G401 (cell line): Measurements from ENCODE around the gene MAP4K3. TPM values are rescaled to one million over a fixed set of nuclear protein-coding genes. Genes with fewer than 3 reads are reported as not detected.
A peak's percentile ranks its signal among the peaks of the same experiment; 100 is the strongest.
"Not testable (repeated sequence)": the region's sequence is repeated elsewhere in the genome, so short reads cannot be mapped to it uniquely, and the experiment has no call there.

Experiments
- DNase-seq: peaks from one replicate; pipeline ENCODE4 v3.0.0-alpha.2; 2015; ENCODE audit warnings: low spot score
- in situ Hi-C: cut with HindIII; loops from 2 replicates; pipeline ENCODE4 v1.10.0; 2016; ENCODE audit warnings: low sequenced_read_pairs, mixed read lengths
- total RNA-seq: library from RNA; depleted of rRNA; stranded (reverse); fragments of >200 nt; shearing (Covaris generic); gene quantifications from 2 replicates; pipeline ENCODE4 v1.2.3, GENCODE V29; 2014

MAP4K3 gene
- total RNA-seq, 1 experiment from 2014 or later, result 49.5 TPM

- in situ Hi-C loops, result no loop called here
- DNase-seq, result no peak
Observed at GRCh38 chr2:39266139-39266805, 170.8 kb downstream of the MAP4K3 start.

- in situ Hi-C loops, result no loop called here
Observed at GRCh38 chr2:39265315-39265714, 171.8 kb downstream of the MAP4K3 start.

GRCh38 chr2:39264733-39265132, 172.4 kb downstream of the MAP4K3 start:
- DNase-seq, result no peak
- in situ Hi-C loops, result no loop called here

More at GRCh38 chr2:39265315-39265714, 171.8 kb downstream of the MAP4K3 start:
- DNase-seq, result no peak

DNA sequence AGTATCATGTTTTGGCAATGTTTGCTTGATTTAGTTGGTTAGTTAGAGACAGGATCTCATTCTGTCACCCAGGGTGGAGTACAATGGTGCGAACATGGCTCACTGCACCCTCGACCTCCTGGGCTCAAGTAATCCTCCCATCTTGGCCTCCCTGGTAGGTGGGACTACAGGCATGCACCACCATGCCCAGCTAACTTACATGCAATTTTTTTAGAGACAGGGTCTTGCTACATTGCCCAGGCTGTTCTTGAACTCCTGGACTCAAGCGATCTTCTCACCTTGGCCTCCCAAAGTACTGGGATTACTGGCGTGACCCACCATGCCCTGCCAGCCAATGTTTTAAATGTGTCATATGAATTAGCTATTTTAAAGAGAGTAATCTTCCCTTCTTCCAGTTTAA, 177.0 kb downstream of the MAP4K3 start:
- DNase-seq, result no peak

GRCh38 chr2:39256040-39256439, 181.0 kb downstream of the MAP4K3 start:
- in situ Hi-C loops, result no loop called here
- DNase-seq, result no peak

More for the DNA sequence above, 177.0 kb downstream of the MAP4K3 start:
- in situ Hi-C loops, result no loop called here

- in situ Hi-C loops, result no loop called here
Observed at GRCh38 chr2:39252888-39253518, 184.1 kb downstream of the MAP4K3 start.

DNA sequence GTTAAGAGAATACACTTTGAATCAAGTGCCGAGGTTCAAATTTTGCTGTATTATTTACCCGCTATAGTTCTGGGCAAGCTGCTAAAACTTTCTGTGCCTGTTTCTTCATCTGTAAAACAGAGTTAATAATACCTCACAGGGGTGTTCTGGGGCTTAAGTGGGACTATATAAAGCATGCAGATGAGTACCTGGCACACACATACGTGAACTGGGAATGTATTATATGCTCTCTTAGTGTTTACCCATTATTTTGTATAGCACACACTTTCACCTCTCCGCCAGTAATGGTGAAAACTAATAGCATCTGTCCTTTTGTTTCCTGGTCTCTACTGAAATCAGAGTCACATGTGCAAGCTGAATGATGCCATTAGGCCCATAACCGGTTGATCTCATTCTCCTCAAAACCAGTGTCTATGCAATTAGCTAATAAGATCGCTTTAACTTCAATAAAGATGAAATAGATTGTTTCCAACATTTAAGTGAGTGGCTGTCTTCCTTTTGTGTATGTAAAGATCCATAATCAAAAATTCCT, 189.5 kb downstream of the MAP4K3 start:
- in situ Hi-C loops, result no loop called here
- no peak for DNase-seq

More at GRCh38 chr2:39252888-39253518, 184.1 kb downstream of the MAP4K3 start:
- no peak for DNase-seq

GRCh38 chr2:39246382-39246980, 190.6 kb downstream of the MAP4K3 start:
- in situ Hi-C loops, result no loop called here
- DNase-seq, result no peak

GRCh38 chr2:39244963-39245625, 192.0 kb downstream of the MAP4K3 start:
- in situ Hi-C loops, DNase-seq: not testable (repeated sequence)

DNA sequence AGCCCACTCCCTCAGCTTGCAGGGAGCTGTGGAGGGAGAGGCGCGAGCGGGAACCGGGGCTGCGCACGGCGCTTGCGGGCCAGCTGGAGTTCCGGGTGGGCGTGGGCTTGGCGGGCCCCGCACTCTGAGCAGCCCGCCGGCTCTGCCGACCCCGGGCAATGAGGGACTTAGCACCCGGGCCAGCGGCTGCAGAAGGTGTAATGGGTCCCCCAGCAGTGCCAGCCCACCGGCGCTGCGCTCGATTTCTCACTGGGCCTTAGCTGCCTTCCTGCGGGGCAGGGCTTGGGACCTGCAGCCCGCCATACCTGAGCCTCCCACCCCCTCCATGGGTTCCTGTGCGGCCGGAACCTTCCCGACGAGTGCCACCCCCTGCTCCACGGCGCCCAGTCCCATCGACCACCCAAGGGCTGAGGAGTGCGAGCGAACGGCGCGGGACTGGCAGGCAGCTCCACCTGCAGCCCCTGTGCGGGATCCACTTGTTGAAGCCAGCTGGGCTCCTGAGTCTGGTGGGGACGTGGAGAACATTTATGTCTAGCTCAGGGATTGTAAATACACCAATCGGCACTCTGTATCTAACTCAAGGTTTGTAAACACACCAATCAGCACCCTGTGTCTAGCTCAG, 192.7 kb downstream of the MAP4K3 start:
- DNase-seq, in situ Hi-C loops: not testable (repeated sequence)

DNA sequence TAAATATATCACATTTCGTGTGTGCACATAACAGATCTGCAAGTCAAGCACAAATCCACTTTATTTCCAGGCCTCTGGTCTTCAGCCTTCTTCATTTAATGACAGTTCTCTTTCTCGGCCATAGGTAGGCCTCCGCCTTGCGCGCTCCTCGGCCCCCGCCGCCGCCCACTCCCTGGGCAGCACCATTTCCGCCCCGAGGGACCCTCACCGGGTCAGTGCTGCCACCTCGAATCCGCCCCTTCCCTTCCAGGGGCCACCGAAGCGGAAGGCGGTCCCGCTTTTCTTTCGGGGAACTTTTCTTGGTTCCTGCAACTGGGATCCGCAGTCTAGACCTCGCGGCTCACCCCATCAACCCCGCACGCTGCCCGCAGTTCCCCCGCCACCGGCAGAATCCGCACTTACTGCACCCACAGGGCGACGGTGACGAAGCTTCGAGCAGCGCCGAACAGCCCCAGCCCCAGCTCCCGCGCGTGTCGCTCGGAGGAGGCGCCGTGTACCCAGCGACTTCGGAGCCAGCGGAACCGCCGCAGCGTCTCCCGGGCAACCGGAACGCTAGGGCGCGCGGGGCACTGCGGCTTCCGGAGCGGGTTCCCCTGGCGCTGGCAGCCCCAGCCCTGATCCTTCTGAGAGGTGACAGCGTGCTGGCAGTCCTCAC, 193.5 kb downstream of the MAP4K3 start, which contains the start of gene CDKL4:
Gene CDKL4, minus strand, starts transcription at position 502 of the 655 bp plus-strand sequence.
- no peak for DNase-seq
- in situ Hi-C loops, result no loop called here

DNA sequence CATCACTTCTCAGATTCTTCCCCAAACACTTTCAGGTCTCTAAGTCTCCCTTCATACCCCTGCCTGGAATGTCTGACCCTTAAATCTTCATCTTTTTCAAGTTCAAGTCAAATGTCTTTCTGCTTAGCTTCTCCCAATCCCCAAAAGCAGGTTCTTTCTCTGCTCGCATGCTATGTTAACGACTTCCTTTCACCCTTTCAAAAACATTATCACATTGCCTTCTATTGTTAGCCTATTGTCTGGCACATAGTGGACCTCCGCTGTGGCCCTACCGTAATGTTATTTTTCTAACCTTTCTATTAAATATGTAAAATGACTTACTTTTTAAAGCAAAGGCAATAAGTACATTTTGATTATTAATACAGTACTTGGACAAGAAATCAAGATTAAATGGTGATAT, 195.5 kb downstream of the MAP4K3 start:
- no peak for DNase-seq
- in situ Hi-C loops, result no loop called here

- in situ Hi-C loops, result no loop called here
- no peak for DNase-seq
Observed at GRCh38 chr2:39240758-39241157, 196.3 kb downstream of the MAP4K3 start.

DNA sequence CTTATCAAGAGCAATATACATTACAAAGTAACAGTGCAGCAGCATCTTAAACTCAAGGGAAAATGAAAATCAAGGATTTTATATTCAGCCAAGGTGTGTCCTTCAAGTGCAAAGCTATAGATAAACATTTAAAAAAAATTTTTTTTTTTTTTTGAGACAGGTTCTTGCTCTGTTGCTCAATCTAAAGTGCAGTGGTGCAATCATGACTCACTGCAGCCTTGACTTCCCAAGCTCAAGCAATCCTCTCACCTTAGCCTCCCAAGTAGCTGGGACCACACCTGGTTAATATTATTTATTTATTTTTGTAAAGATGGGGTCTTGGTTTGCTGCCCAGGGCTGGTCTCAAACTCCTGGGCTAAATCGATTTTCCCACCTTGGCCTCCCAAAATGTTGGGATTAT, 202.3 kb downstream of the MAP4K3 start:
- in situ Hi-C loops, result no loop called here
- no peak for DNase-seq

DNA sequence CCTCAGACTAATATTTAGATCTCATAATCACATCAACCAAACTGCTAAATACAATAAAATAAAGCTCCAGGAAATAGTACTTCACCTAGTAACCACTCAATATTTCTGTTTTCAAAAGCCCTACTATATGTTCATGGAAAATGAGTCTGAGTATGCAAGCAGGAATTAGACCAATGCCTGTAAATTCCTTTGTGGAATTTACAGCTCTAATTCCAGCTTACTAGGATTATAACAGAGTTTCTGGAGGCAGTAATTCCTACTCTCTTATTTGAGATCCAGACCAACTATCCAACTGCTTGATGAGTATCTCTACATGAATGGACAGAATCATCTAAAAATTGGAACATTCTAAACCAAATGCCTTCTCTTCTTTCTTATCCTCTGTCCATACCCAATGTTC, 204.9 kb downstream of the MAP4K3 start:
- DNase-seq, result no peak
- in situ Hi-C loops, result no loop called here

GRCh38 chr2:39228413-39229209, 208.5 kb downstream of the MAP4K3 start:
- DNase-seq, result no peak
- in situ Hi-C loops, result no loop called here

DNA sequence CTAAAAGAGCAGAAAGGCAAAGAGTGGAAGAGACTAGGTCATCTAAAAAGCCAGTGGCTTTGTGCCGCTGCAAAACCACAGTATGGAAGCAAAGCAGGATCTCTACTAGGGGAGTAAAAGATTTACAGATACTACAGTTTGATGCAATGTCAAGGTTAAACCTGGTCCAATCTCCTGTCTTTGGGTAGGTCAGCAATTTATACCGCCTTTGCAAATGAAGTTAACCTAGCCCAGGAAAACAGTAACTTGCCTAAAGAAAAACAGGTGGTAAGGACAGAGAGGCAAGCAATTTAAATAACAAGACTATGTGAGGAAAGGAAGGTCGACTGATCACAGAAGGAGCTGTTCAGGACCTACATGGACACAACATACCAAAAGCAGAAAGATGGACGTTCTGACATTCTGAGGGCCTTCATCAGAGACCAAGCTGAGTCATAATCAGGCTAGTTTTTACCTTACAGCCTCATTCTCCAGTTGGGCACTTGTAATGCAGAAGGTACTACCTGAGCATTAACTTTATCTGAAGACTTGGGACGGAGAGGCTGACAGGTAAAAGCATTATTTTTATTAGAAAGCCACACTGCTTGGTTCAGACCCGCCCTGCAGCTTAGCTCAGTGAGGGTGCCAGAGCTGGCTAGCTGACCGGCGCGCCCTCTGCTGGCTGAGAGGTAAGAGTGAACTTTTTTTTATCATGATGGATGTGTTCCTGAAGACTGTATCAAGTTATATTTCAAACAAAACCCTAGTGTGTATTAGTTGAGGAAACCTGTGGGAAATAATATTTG, 209.3 kb downstream of the MAP4K3 start:
- peak; percentile 87 for DNase-seq
- in situ Hi-C loops, result no loop called here
